ENCODE results near the gene SEMA3G.
A peak's percentile ranks its signal among the peaks of the same experiment; 100 is the strongest.

Gene SEMA3G

DNA sequence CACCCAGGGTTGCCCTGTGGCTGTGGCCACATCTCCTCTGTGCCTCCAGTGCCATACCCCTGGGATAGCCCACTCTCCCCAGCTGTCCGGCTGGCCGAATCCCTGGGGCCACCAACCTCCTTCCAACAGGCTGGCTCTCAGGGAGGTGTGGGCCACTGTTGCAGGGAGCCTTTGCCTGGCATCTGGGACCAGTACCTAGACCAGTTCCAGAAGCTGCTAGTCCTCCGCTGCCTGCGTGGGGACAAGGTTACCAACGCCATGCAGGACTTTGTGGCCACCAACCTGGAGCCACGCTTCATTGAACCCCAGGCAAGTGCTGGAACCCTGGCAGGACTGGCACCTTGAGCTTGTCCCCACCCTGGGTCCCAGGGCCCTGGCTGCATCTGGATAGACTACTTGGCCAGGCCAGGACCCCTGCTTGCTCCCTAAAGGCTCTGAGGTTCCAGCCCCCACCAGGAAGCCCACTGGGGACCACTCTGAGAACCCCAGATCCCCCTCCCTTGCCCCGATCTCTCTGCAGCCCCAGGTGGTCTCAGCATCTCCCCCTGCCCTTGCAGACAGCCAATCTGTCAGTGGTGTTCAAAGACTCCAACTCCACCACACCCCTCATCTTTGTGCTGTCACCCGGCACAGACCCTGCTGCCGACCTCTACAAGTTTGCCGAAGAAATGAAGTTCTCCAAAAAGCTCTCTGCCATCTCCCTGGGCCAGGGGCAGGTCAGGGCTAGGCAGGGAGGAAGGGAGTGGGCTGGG lies 50.0 kb downstream of the SEMA3G start:
- no peak for DNase-seq

DNA sequence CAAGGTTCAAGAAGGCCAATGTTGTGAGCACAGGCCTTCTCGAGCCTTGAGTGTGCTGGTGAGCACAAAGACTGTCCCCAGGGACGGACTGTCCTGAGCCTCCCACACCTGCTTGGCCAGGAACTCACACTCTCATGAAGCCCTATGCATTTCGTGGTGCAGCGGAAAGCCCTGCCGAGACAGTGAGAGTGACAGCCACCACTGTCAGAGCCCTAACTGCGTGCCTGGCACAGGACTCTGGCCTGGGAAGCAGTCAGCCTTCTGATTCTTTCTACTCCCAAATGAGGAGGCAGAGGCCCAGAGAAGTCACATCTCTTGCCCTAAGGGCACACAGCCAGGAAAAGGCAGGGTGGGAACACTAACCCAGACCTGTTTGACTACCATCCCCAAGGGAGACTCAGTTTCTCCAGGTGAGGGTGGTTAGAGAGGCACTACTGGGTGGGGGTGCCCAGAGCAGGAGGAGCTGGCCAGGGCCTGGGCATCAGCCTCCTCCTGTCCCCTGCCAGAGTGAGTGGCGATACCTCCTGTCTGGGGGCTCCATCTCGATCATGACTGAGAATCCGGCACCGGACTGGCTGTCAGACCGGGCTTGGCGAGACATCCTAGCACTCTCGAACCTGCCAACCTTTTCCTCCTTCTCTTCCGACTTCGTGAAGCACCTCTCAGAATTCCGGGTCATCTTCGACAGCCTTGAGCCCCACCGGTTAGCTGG lies 50.8 kb downstream of the SEMA3G start:
- DNase-seq = no peak

DNA sequence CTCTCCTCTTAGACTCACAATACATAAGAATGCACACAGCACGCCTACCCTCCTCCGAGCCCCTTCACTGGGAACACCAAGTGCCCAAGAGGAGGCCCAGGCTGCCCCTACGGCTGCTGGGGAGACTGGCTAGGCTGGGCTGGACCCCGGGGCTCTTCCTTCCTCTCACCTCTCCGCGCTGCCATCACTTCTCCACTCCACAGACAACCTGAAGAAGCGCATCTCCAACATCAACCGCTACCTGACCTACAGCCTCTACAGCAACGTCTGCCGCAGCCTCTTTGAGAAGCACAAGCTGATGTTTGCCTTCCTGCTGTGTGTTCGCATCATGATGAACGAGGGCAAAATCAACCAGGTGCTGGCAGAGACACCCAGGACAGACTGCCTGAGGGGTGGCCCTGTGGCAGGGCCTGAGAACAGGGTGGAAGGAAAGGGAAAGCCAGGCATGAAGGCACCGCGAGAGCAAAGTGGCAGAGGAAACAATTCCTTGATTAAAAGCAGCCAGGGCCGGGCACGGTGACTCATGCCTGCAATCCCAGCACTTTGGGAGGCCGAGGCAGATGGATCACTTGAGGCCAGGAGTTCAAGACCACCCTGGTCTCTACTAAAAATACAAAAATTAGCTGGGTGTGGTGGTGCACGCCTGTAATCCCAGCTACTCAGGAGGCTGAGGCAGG lies 51.6 kb downstream of the SEMA3G start:
- no peak for DNase-seq

DNA sequence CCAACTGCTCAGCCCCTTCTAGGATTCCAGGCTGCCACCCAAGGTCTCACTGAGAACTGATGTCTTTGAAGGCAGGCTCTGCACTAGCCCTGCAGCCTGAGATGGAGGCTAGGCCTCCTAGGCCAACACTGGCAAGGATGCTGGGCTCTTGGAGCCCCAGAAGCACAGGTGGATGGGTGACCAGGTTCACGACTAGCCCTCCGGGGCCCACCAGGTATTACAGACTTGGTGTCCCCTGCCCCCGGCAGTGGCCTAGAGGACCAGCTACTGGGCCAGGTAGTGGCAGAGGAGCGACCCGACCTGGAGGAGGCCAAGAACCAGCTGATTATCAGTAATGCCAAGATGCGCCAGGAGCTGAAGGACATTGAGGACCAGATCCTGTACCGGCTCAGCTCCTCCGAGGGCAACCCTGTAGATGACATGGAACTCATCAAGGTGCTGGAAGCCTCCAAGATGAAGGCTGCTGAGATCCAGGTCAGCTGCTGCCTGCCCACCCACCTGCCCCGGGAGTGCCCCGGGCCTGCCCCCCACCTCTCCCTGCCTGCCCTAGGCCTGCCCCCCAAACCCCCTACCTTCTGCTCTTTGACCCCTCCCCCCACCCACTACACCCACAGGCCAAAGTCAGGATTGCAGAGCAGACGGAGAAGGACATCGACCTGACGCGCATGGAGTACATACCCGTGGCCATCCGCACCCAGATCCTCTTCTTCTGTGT lies 52.5 kb downstream of the SEMA3G start:
- DNase-seq = no peak

DNA sequence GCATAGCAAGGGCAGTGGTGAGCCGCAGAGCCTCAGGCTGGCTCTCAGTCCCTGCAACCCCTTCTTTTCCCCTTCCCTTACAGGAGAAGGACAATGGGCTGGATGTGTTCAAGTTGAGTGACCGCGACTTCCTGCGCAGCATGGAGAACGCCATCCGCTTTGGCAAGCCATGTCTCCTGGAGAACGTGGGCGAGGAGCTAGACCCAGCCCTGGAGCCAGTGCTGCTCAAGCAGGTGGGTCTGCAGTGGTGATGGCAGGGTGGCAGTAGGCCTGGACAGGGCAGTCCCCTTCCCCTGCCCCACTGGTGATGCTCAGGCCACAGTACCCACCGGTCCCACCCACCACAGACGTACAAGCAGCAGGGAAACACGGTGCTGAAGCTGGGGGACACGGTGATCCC lies 53.8 kb downstream of the SEMA3G start:
- DNase-seq = no peak

DNA sequence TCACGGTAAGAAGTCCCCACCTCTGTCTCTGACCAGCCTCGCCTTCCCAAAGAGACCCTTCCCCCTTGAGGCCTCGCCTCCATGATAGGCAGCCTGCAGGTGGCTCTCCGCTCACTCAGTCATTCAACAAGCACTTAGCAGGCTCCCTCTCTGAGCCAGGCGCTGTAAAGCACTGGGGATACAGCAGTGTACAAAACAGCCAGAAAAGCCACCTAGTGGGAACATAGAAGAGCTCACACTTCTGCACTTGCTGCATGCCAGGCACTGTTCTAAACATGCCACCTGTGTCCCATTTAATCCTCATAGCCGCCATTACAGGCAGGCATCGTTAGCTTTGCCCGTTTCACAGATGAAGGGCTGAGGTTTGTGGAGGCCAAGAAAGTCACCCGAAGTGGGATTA lies 56.0 kb downstream of the SEMA3G start:
- no peak for DNase-seq

DNA sequence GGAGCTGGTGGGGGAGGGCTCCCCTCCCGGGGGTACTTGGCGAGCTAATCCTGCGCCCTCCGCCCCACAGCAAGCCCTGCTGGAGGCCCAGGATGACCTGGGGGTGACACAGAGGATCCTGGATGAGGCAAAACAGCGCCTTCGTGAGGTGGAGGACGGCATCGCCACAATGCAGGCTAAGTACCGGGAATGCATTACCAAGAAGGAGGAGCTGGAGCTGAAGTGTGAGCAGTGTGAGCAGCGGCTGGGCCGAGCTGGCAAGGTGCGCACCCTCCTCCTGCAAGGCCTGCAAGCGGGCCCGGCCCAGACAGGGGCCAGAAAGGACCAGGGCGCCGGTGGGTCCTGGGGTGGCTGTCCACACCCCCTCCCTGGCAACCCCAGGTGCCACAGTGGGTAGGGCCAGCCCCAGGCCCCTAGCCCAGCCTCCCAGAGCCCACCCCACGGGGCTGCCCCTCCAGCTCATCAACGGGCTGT lies 56.5 kb downstream of the SEMA3G start:
- no peak for DNase-seq

DNA sequence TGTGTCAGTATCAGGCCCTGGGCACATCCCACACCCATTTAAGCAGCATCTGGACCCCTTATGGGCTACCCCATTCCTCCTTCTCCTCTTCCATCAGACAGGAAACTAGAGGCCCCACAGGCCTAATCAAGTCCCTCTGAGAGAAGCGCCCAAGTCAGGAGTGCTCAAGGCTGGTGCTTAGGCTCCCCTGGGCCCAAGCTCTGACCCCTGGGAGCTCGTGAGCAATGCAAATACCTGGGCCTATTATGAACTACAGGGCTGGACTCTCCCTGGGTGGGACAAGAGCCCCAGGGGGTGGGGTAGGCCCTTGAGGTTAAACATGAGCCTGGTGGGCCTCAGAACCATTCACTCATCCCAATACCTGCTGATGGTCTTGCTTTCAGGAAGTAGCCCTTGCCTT lies 57.4 kb downstream of the SEMA3G start:
- no peak for DNase-seq

DNA sequence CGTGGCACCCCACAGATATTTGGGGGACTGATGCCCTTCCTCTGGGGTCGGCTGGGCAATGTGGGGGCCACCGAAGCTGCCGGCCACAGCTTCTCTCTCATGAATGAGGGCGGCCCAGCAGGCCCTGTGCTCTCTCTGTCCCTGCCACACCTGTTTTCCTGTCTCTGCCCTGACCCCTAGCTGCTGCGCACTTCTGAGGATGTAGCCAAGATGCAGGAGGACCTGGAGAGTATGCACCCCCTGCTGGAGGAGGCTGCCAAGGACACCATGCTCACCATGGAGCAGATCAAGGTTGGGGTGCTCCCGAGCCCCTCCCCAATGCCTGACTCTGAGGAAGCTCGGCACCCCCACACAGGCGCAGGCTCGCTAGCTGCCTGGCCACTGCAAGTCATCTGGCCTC lies 59.7 kb downstream of the SEMA3G start:
- peak; percentile 25 for DNase-seq

DNA sequence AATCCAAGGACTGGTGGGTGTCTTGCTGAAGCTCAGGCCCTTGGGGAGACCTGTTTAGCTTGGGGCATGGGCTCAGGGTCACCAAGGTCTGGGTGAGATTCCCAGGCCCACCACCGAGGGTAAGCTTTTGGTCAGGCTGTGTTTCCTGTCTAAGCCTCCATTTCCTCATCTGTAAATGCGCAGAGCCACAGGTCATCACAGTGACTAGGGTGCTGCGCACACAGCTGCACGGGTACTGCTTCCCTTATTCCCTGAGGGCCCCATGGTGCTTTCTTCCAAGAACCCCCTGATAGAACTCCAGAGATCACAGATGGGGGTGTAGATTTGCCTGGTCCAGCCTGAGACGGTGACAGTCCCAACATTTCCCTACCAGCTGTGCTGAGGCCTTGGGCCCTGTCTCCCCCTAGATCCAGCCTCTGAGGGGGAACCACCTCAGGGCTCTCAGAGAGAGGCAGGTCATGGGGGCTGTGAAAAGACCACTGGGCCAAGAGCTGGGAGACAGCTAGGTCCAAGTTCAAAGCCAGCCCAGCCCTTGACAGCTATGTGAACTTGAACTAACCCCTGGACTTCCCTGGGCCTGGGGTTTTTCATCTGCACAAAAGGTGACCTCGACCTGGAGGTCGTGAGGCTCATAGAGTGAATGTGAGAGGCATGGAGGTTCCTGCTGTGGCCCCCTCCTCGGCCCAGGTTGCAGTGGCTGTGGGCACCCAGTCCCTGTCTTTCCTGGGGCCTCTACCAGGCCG lies 60.7 kb downstream of the SEMA3G start:
- DNase-seq = no peak

DNA sequence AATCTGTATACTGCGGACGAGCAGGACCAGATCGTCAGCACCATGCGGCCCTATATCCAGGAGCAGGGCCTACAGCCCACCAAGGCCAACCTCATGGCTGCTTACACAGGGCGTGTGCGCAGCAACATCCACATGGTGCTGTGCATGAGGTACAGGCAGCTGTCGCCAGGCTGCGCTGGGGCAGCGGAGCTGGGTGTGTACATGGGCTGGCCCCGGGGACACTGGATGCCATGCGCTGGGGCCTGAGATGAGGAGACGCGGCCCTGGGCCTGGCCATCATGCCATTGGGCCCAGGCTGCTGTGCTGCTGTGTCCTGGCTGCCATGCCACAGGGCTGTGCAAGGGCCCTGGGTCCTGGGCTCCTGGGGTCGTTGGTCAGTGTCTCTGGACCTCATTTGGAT lies 61.5 kb downstream of the SEMA3G start:
- no peak for DNase-seq
